HepG2 (cell line): ENCODE data around the gene TRRAP. TPM values are rescaled to one million over a fixed set of nuclear protein-coding genes. Genes with fewer than 3 reads are reported as not detected.
A peak's percentile ranks its signal among the peaks of the same experiment; 100 is the strongest.

Source experiments
- CEBPB ChIP-seq: IDR thresholded peaks from 2 replicates; pipeline ENCODE4 v1.6.1; 2011; ENCODE audit warnings: low read depth, low read length, improper control_type of control experiment, borderline replicate concordance
- CHD4 ChIP-seq: fragments of 200-600 bp; sonication (generic); IDR thresholded peaks from 2 replicates; pipeline ENCODE4 v1.7.0; 2017; ENCODE audit warnings: mild to moderate bottlenecking, low read length, borderline replicate concordance
- FOXO1 ChIP-seq: sonication (generic); formaldehyde crosslinking; IDR thresholded peaks from 2 replicates; pipeline ENCODE4 v1.4.0; 2020; ENCODE audit warnings: missing genetic modification reagents
- GZF1 ChIP-seq: sonication (generic); formaldehyde crosslinking; IDR thresholded peaks from 2 replicates; pipeline ENCODE4 v1.5.1; 2020; ENCODE audit warnings: mild to moderate bottlenecking, missing genetic modification reagents
- MEF2D ChIP-seq: sonication (generic); formaldehyde crosslinking; IDR thresholded peaks from 2 replicates; pipeline ENCODE4 v1.5.1; 2020; ENCODE audit warnings: mild to moderate bottlenecking, missing genetic modification reagents
- MIER3 ChIP-seq: IDR thresholded peaks from 2 replicates; pipeline ENCODE4 v1.6.1; 2016; ENCODE audit warnings: missing compliant biosample characterization, borderline replicate concordance
- PHF5A ChIP-seq: IDR thresholded peaks from one replicate; pipeline ENCODE4 v1.6.1; 2018; ENCODE audit warnings: low read depth, missing genetic modification reagents; ENCODE audit not compliant: unreplicated experiment
- PITX1 ChIP-seq: sonication (generic); formaldehyde crosslinking; IDR thresholded peaks from 2 replicates; pipeline ENCODE4 v1.5.1; 2020; ENCODE audit warnings: mild to moderate bottlenecking, missing genetic modification reagents
- YEATS4 ChIP-seq: sonication (generic); formaldehyde crosslinking; IDR thresholded peaks from 2 replicates; pipeline ENCODE4 v1.4.0; 2020; ENCODE audit warnings: missing genetic modification reagents, borderline replicate concordance
- ZNF292 ChIP-seq: sonication (generic); formaldehyde crosslinking; IDR thresholded peaks from 2 replicates; pipeline ENCODE4 v1.8.1; 2022; ENCODE audit warnings: mild to moderate bottlenecking, low read depth, missing genetic modification reagents, borderline replicate concordance
- ZNF317 ChIP-seq: sonication (generic); formaldehyde crosslinking; IDR thresholded peaks from 2 replicates; pipeline ENCODE4 v1.5.0; 2020; ENCODE audit warnings: mild to moderate bottlenecking, missing genetic modification reagents
- ZNF383 ChIP-seq: sonication (generic); formaldehyde crosslinking; IDR thresholded peaks from 2 replicates; pipeline ENCODE4 v1.4.0; 2020; ENCODE audit warnings: missing genetic modification reagents, mild to moderate bottlenecking, borderline replicate concordance
- ZNF441 ChIP-seq: sonication (generic); formaldehyde crosslinking; IDR thresholded peaks from 2 replicates; pipeline ENCODE4 v1.7.0; 2021; ENCODE audit warnings: missing genetic modification reagents, borderline replicate concordance
- ZNF747 ChIP-seq: sonication (generic); formaldehyde crosslinking; IDR thresholded peaks from 2 replicates; pipeline ENCODE4 v1.8.1; 2023; ENCODE audit warnings: missing genetic modification reagents, mild to moderate bottlenecking, borderline replicate concordance
- ZNF788 ChIP-seq: sonication (generic); formaldehyde crosslinking; IDR thresholded peaks from 2 replicates; pipeline ENCODE4 v1.5.0; 2020; ENCODE audit warnings: mild to moderate bottlenecking, missing genetic modification reagents, borderline replicate concordance
- ZNF878 ChIP-seq: sonication (generic); formaldehyde crosslinking; IDR thresholded peaks from 2 replicates; pipeline ENCODE4 v1.8.1; 2023; ENCODE audit warnings: mild to moderate bottlenecking, missing genetic modification reagents, moderate library complexity
- polyA plus RNA-seq, 8 experiments: library from polyadenylated mRNA; depleted of rRNA in 3 of 8; stranded (reverse) in 7 of 8; unstranded in 1 of 8; fragments of >200 nt; fragmentation: Illumina TruSeq in 4 of 8; extraction: Trizol in 4 of 8; gene quantifications; 2 replicates each; pipeline versions ENCODE4 v1.2.1 to v1.2.3, GENCODE V29; 2011 to 2016; ENCODE audit warnings: low read depth in 4 of 8, missing spikeins in 1 of 8, mixed read lengths in 1 of 8; ENCODE audit not compliant: insufficient read depth in 1 of 8
- total RNA-seq, 5 experiments: library from RNA; depleted of rRNA; stranded (reverse); fragments of >200 nt; fragmentation: Illumina TruSeq; extraction: Trizol; gene quantifications; 2 replicates each; pipeline ENCODE4 v1.2.3, GENCODE V29; 2016; ENCODE audit warnings: low read depth in 1 of 5
- TF ChIP-seq, protein P1 (sequence below): sonication (generic); formaldehyde crosslinking; IDR thresholded peaks from 2 replicates; pipeline ENCODE4 v1.8.0; 2022; ENCODE audit warnings: mild to moderate bottlenecking, missing genetic modification reagents, moderate library complexity
- TF ChIP-seq, protein P2 (sequence below): sonication (generic); formaldehyde crosslinking; IDR thresholded peaks from 2 replicates; pipeline ENCODE4 v1.4.0; 2020; ENCODE audit warnings: mild to moderate bottlenecking, missing genetic modification reagents
- TF ChIP-seq, protein P3 (sequence below): sonication (generic); formaldehyde crosslinking; IDR thresholded peaks from 2 replicates; pipeline ENCODE4 v1.5.1; 2020; ENCODE audit warnings: missing genetic modification reagents, mild to moderate bottlenecking, borderline replicate concordance
- TF ChIP-seq, protein P4 (sequence below): sonication (generic); formaldehyde crosslinking; IDR thresholded peaks from 2 replicates; pipeline ENCODE4 v1.5.0; 2020; ENCODE audit warnings: missing genetic modification reagents
- TF ChIP-seq, protein P5 (sequence below): sonication (generic); formaldehyde crosslinking; IDR thresholded peaks from 2 replicates; pipeline ENCODE4 v1.4.0; 2020; ENCODE audit warnings: missing genetic modification reagents

Gene TRRAP
- total and polyA plus RNA-seq, 2 of the 13 experiments (the other 11 are each of a cell fraction or from before 2014, with no cell fraction given) = 8.6 to 10.5 TPM

DNA sequence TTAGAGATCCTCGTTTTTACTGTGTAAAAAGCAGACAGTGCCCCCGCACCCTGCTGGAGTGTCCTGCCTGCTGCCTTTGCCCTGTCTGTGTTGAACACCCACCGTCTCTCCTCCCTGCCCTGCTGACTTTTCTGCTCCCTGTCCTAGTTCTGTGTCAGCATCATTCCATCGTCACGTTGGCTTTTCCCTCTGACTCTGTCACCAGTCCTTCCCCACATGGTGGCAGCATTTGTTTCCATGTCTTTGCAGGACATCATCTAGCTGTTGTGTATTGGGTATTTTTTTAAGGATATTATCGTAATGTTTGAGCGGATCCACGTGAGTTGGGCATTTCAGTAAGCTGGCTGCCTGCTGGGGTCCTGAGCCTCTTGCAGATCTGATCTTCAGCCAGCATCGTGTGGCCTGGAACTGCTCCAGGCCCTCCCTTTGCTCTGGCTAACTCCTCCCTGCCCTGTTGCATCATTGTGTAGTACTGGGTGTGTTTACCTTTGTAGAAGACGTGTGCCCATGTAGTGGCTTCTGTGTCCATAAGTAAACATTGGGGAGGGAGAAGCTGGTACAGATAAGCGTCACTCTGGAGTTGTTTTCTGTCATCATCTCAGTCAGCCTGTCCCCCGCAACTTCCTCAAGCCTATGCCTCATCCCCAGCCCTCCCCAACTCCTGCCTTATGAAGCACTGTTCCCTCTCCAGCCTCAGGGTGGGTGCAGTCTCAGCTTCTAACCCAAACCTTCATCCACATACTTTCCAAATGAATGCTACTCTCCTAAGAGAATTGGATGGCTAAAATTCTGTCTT is 44.3 kb downstream of the TRRAP start (continued):
- TF ChIP-seq ZNF317 (CRISPR knock-in tag) (peak; percentile 70), FOXO1 (CRISPR knock-in tag) (peak; percentile 64; the same call in 1 of the 2 replicates), PHF5A (CRISPR knock-in tag) (no peak), PITX1 (CRISPR knock-in tag) (peak; percentile 56; the same call in 1 of the 2 replicates), YEATS4 (CRISPR knock-in tag) (0 out of 2 replicates have a peak, but pooled peaks have one; percentile 33), CEBPB (peak; percentile 93), MIER3 (peak; percentile 82; the same call in 1 of the 2 replicates), CHD4 (no peak), ZNF878 (CRISPR knock-in tag) (0 out of 2 replicates have a peak, but pooled peaks have one; percentile 18), ZNF292 (peak; percentile 29; the same call in 1 of the 2 replicates), GZF1 (no peak), MEF2D (CRISPR knock-in tag) (no peak), ZNF383 (CRISPR knock-in tag) (no peak), ZNF788 (CRISPR knock-in tag) (0 out of 2 replicates have a peak, but pooled peaks have one; percentile 15), ZNF747 (peak; percentile 41; the same call in 1 of the 2 replicates), ZNF441 (CRISPR knock-in tag) (no peak)
- TF ChIP-seq, protein P1, sequence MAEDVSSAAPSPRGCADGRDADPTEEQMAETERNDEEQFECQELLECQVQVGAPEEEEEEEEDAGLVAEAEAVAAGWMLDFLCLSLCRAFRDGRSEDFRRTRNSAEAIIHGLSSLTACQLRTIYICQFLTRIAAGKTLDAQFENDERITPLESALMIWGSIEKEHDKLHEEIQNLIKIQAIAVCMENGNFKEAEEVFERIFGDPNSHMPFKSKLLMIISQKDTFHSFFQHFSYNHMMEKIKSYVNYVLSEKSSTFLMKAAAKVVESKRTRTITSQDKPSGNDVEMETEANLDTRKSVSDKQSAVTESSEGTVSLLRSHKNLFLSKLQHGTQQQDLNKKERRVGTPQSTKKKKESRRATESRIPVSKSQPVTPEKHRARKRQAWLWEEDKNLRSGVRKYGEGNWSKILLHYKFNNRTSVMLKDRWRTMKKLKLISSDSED = no peak
- TF ChIP-seq, protein P2, sequence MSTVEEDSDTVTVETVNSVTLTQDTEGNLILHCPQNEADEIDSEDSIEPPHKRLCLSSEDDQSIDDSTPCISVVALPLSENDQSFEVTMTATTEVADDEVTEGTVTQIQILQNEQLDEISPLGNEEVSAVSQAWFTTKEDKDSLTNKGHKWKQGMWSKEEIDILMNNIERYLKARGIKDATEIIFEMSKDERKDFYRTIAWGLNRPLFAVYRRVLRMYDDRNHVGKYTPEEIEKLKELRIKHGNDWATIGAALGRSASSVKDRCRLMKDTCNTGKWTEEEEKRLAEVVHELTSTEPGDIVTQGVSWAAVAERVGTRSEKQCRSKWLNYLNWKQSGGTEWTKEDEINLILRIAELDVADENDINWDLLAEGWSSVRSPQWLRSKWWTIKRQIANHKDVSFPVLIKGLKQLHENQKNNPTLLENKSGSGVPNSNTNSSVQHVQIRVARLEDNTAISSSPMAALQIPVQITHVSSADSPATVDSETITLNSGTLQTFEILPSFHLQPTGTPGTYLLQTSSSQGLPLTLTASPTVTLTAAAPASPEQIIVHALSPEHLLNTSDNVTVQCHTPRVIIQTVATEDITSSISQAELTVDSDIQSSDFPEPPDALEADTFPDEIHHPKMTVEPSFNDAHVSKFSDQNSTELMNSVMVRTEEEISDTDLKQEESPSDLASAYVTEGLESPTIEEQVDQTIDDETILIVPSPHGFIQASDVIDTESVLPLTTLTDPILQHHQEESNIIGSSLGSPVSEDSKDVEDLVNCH (CRISPR knock-in tag) = no peak
- TF ChIP-seq, protein P3, sequence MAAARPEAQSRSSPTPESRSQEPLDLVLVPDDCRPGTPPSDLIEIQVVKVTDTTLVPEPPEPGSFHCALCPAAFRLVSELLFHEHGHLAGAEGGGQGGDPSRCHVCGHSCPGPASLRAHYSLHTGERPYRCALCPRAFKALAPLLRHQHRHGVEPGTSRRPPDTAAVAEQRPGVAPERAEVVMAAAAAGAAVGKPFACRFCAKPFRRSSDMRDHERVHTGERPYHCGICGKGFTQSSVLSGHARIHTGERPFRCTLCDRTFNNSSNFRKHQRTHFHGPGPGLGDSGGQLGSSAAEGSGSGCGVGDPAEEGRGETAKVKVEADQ = no peak
- TF ChIP-seq, protein P4, sequence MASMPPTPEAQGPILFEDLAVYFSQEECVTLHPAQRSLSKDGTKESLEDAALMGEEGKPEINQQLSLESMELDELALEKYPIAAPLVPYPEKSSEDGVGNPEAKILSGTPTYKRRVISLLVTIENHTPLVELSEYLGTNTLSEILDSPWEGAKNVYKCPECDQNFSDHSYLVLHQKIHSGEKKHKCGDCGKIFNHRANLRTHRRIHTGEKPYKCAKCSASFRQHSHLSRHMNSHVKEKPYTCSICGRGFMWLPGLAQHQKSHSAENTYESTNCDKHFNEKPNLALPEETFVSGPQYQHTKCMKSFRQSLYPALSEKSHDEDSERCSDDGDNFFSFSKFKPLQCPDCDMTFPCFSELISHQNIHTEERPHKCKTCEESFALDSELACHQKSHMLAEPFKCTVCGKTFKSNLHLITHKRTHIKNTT = no peak
- TF ChIP-seq, protein P5, sequence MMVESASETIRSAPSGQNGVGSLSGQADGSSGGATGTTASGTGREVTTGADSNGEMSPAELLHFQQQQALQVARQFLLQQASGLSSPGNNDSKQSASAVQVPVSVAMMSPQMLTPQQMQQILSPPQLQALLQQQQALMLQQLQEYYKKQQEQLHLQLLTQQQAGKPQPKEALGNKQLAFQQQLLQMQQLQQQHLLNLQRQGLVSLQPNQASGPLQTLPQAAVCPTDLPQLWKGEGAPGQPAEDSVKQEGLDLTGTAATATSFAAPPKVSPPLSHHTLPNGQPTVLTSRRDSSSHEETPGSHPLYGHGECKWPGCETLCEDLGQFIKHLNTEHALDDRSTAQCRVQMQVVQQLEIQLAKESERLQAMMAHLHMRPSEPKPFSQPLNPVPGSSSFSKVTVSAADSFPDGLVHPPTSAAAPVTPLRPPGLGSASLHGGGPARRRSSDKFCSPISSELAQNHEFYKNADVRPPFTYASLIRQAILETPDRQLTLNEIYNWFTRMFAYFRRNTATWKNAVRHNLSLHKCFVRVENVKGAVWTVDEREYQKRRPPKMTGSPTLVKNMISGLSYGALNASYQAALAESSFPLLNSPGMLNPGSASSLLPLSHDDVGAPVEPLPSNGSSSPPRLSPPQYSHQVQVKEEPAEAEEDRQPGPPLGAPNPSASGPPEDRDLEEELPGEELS (CRISPR knock-in tag) = peak; percentile 92
